Endothelial cell (in vitro differentiated cells): ENCODE results near the gene SEMA4D. TPM values are rescaled to one million over a fixed set of nuclear protein-coding genes. Genes with fewer than 3 reads are reported as not detected.

Source experiments
- DNase-seq: peaks from one replicate; pipeline ENCODE4 v3.0.0; 2021; ENCODE audit warnings: low spot score
- H3K27ac Mint-ChIP-seq: one replicate; pipeline ENCODE4 v1.8.0; 2021; ENCODE audit warnings: mixed read lengths, inconsistent platforms; ENCODE audit not compliant: unreplicated experiment
- H3K27me3 Mint-ChIP-seq: one replicate; pipeline ENCODE4 v1.8.0; 2021; ENCODE audit warnings: mild to moderate bottlenecking, moderate library complexity, mixed read lengths, inconsistent platforms; ENCODE audit not compliant: unreplicated experiment
- H3K36me3 Mint-ChIP-seq: one replicate; pipeline ENCODE4 v1.8.0; 2021; ENCODE audit warnings: mild to moderate bottlenecking, low read depth, mixed read lengths, inconsistent platforms; ENCODE audit not compliant: unreplicated experiment
- H3K4me1 Mint-ChIP-seq: one replicate; pipeline ENCODE4 v1.8.0; 2021; ENCODE audit warnings: mild to moderate bottlenecking, mixed read lengths, inconsistent platforms; ENCODE audit not compliant: unreplicated experiment
- H3K4me3 Mint-ChIP-seq: one replicate; pipeline ENCODE4 v1.8.0; 2021; ENCODE audit warnings: mild to moderate bottlenecking, mixed read lengths, inconsistent platforms; ENCODE audit not compliant: unreplicated experiment
- H3K9me3 Mint-ChIP-seq: one replicate; pipeline ENCODE4 v1.8.0; 2021; ENCODE audit warnings: mixed read lengths, inconsistent platforms; ENCODE audit not compliant: unreplicated experiment
- total RNA-seq: library from RNA; stranded (reverse); fragmentation: NEBNext Ultra II Directional; extraction: Animal tissue kit (Norgen Biotek cat#: 25700); gene quantifications from one replicate; pipeline ENCODE4 v1.2.1, GENCODE V29; 2021; ENCODE audit not compliant: unreplicated experiment
- TF ChIP-seq, protein P1 (sequence below): fragments of 200-600 bp; sonication (generic); IDR thresholded peaks from one replicate; pipeline ENCODE4 v1.5.0; 2021; ENCODE audit warnings: antibody characterized with exemption; ENCODE audit not compliant: unreplicated experiment

The SEMA4D gene
- total RNA-seq, 1 donor from 2014 or later, result 14.8 TPM

- TF ChIP-seq, protein P1, sequence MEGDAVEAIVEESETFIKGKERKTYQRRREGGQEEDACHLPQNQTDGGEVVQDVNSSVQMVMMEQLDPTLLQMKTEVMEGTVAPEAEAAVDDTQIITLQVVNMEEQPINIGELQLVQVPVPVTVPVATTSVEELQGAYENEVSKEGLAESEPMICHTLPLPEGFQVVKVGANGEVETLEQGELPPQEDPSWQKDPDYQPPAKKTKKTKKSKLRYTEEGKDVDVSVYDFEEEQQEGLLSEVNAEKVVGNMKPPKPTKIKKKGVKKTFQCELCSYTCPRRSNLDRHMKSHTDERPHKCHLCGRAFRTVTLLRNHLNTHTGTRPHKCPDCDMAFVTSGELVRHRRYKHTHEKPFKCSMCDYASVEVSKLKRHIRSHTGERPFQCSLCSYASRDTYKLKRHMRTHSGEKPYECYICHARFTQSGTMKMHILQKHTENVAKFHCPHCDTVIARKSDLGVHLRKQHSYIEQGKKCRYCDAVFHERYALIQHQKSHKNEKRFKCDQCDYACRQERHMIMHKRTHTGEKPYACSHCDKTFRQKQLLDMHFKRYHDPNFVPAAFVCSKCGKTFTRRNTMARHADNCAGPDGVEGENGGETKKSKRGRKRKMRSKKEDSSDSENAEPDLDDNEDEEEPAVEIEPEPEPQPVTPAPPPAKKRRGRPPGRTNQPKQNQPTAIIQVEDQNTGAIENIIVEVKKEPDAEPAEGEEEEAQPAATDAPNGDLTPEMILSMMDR, result no peak
These were observed 83.8 kb downstream of the SEMA4D start for GRCh38 chr9:89413963-89414638.

DNA sequence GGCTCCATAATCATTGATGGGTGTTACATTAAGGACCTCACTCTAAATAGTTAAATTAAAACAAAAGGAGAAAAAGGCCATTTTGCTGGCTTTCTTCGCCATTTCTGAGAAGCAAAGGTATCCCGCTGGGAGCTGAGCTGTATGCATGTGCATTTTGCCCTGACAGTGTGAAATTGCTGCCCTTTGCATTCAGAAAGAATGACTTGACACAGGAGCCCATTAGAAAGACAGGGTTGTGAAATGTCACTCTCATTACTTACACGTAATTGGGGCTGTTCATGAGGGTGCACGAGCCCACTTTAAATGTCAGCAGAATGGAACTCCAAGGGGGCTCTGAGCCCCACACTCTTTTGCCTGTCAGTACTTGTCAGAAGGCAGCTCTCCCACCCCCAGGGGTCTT lies 85.0 kb downstream of the SEMA4D start:
- Mint-ChIP-seq H3K36me3 (peaks cover 6% of the 10 kb centered on the region), H3K4me3 (no peak overlapping the region), H3K9me3 (no peaks in the 10 kb centered on the region), H3K4me1 (no peaks in the 10 kb centered on the region), H3K27ac (no peak overlapping the region), H3K27me3 (peaks cover 8% of the 10 kb centered on the region)
- TF ChIP-seq, protein P1, result no peak
- DNase-seq, result no peak

More at GRCh38 chr9:89413963-89414638, 83.8 kb downstream of the SEMA4D start:
- Mint-ChIP-seq H3K27me3 (peaks cover 7% of the 10 kb centered on the region), H3K4me1 (no peaks in the 10 kb centered on the region), H3K36me3 (peaks cover 6% of the 10 kb centered on the region), H3K4me3 (no peak overlapping the region), H3K27ac (no peak overlapping the region), H3K9me3 (no peaks in the 10 kb centered on the region)
- no peak for DNase-seq

- Mint-ChIP-seq H3K4me3 (no peak overlapping the region), H3K27me3 (peaks cover 8% of the 10 kb centered on the region), H3K27ac (no peak overlapping the region), H3K9me3 (no peaks in the 10 kb centered on the region), H3K36me3 (peaks cover 8% of the 10 kb centered on the region), H3K4me1 (no peaks in the 10 kb centered on the region)
- DNase-seq, result no peak
- TF ChIP-seq, protein P1, result no peak
These were observed 85.4 kb downstream of the SEMA4D start for GRCh38 chr9:89412541-89412940.

GRCh38 chr9:89411759-89412158 lies 86.2 kb downstream of the SEMA4D start:
- Mint-ChIP-seq H3K27me3 (peaks cover 8% of the 10 kb centered on the region), H3K9me3 (no peaks in the 10 kb centered on the region), H3K36me3 (peaks cover 7% of the 10 kb centered on the region), H3K4me3 (no peak overlapping the region), H3K4me1 (peaks cover under 1% of the 10 kb centered on the region), H3K27ac (no peak overlapping the region)
- TF ChIP-seq, protein P1, result no peak
- no peak for DNase-seq

DNA sequence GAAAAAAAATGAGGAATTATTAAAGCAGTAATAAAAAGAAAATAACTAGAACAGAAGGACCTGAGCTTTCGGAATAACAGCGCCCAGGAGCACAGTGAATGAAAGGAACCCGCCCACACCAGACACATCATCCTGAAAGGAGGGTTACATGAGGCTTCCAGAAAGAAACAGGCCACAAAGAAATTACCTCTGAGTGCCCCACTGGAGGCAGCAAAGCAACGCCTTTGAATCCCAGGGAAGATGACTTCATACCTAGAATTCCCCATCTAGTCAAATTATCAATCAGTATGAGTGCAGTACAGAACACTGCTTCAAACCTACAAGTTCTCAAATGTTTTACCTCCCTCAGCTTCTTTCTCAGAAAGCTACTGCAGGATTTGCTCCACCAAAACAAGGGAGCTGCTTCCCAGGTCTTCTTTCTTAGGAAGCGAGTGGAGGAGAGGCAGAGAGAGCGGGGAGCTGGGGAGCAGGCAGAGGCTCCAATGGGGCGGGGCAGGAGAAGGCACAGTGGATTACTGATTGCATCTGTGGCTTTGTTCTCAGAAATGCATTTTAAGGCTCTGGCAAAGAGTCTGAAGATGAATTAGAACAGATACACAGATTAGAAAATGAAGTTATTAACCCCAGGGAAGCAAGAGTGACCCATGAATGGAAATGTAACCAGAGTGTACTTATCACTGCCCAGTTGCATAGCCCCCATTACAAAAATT lies 87.1 kb downstream of the SEMA4D start:
- DNase-seq, result no peak
- peaks cover 10% of the 10 kb centered on the region for H3K4me1 Mint-ChIP-seq
- H3K27ac Mint-ChIP-seq, result no peak overlapping the region
- H3K27me3 Mint-ChIP-seq, result peaks cover 8% of the 10 kb centered on the region
- peaks cover 7% of the 10 kb centered on the region for H3K36me3 Mint-ChIP-seq
- TF ChIP-seq, protein P1, result no peak
- no peaks in the 10 kb centered on the region for H3K9me3 Mint-ChIP-seq
- peak overlapping the region; percentile 2 for H3K4me3 Mint-ChIP-seq
